HG03025 (cell line): ENCODE results near the gene NAXD.

Source experiments
- ATAC-seq: cut with Tn5 transposase; IDR thresholded peaks from one replicate; pipeline ENCODE4 v1.9.1; 2021; ENCODE audit warnings: mild to moderate bottlenecking, moderate library complexity; ENCODE audit not compliant: unreplicated experiment, low FRiP score

Gene NAXD

GRCh38 chr13:110685305-110686020, 70.1 kb downstream of the NAXD start:
- ATAC-seq, result no peak

- no peak for ATAC-seq
Observed at GRCh38 chr13:110687736-110688135, 72.4 kb downstream of the NAXD start.

- no peak for ATAC-seq
Observed at GRCh38 chr13:110689041-110689440, 73.7 kb downstream of the NAXD start.
